ENCODE measurements around the gene ESR2. TPM values are rescaled to one million over a fixed set of nuclear protein-coding genes. Genes with fewer than 3 reads are reported as not detected.

ESR2 gene
- total RNA-seq, 1 donor from 2014 or later, result 0.16 TPM

DNA sequence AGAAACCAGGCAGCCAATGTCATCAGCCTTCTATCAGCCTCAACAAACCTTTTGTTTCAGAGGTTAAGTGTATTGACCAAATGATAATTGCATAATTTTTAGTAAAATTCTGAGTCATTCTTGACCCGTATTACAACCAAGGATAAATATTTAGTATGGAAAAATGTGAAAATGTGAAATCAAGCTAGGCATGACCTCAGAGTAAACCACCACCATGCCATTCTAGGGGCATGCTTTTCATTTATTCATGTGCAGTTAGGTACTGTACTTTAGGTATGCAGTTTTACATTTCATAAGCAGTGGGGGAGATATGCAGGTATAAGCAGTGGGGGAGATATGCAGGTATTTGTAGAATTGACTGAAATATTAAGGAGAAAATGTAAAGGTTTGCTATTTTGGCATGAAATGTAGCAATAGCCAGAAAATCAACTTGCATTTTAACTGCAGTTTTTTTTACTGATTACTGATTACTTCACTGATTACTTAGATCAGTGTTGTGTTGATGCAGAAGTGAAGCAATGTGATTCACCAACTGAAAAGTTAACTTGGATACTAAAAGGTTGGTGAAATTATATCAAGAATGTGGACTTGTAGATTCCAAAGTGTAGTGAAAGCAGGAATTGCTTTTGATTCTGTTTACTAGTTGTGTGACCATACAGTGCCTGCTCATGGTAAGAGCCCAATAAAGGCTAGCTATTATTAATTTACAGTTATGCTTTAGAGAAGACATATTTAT is 184.2 kb downstream of the ESR2 start:
- Mint-ChIP-seq H3K27me3 (ENCODE audit: low read depth, unreplicated experiment) (no peaks in the 10 kb centered on the region), H3K27ac (ENCODE audit: unreplicated experiment) (no peak overlapping the region)
- FAIRE-seq, result no peak

DNA sequence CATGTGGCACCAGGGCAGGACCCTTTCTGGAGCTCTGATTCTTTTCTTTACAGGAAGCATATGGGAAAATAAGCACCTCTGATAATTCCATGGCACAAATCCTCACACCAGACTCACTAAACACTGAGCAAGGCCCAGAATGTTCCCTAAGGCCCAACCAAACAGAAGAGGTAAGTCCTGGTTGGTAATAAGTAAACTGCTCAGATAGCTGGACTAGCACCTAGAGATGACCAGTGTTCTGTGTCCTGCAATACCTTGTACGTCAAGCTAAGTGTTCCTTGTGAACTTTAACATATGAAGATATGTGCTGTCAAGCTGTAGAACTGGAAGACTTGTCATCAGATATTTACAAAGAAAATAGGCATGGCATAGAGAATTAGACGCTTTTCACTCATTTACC is 186.7 kb downstream of the ESR2 start:
- H3K4me1 Mint-ChIP-seq (ENCODE audit: low read depth, unreplicated experiment), result no peaks in the 10 kb centered on the region
- no peaks in the 10 kb centered on the region for H4K20me1 ChIP-seq (ENCODE audit: insufficient read depth, low read length)
- no peak overlapping the region for H3K4me2 ChIP-seq (ENCODE audit: low read length)
- H3K27ac Mint-ChIP-seq (ENCODE audit: unreplicated experiment), result no peak overlapping the region
- H3K9me3 Mint-ChIP-seq (ENCODE audit: unreplicated experiment), result no peaks in the 10 kb centered on the region
- H3K79me2 ChIP-seq (ENCODE audit: insufficient read depth, low read length), result no peaks in the 10 kb centered on the region
- no peaks in the 10 kb centered on the region for H3K27me3 Mint-ChIP-seq (ENCODE audit: low read depth, unreplicated experiment)
- no peaks in the 10 kb centered on the region for H3K27me3 ChIP-seq (ENCODE audit: insufficient read depth, low read length)
- no peak overlapping the region for H3K9ac ChIP-seq (ENCODE audit: low read length)
- no peaks in the 10 kb centered on the region for H3K36me3 ChIP-seq (ENCODE audit: insufficient read depth, low read length)
- TF ChIP-seq EZH2 (IDR thresholded peaks at IDR 0.05; ENCODE audit: insufficient read depth, low read length), result no peak
- TF ChIP-seq, protein P1, sequence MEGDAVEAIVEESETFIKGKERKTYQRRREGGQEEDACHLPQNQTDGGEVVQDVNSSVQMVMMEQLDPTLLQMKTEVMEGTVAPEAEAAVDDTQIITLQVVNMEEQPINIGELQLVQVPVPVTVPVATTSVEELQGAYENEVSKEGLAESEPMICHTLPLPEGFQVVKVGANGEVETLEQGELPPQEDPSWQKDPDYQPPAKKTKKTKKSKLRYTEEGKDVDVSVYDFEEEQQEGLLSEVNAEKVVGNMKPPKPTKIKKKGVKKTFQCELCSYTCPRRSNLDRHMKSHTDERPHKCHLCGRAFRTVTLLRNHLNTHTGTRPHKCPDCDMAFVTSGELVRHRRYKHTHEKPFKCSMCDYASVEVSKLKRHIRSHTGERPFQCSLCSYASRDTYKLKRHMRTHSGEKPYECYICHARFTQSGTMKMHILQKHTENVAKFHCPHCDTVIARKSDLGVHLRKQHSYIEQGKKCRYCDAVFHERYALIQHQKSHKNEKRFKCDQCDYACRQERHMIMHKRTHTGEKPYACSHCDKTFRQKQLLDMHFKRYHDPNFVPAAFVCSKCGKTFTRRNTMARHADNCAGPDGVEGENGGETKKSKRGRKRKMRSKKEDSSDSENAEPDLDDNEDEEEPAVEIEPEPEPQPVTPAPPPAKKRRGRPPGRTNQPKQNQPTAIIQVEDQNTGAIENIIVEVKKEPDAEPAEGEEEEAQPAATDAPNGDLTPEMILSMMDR (IDR thresholded peaks at IDR 0.05; ENCODE audit: insufficient read depth, low read depth, low read length), result no peak
- H3K4me1 ChIP-seq (ENCODE audit: insufficient read depth, low read length), result no peaks in the 10 kb centered on the region
- no peak overlapping the region for H2AFZ ChIP-seq (ENCODE audit: low read depth, low read length)
- H3K4me3 ChIP-seq (ENCODE audit: insufficient read depth, low read depth, low read length), result no peak overlapping the region
- DNase-seq (ENCODE audit: low read depth), result no peak
- FAIRE-seq, result no peak
- H3K4me3 Mint-ChIP-seq (ENCODE audit: unreplicated experiment), result no peak overlapping the region
- no peaks in the 10 kb centered on the region for H3K36me3 Mint-ChIP-seq (ENCODE audit: low read depth, unreplicated experiment)
- H3K9me3 ChIP-seq (ENCODE audit: insufficient read depth, low read depth, low read length), result no peaks in the 10 kb centered on the region
- H3K27ac ChIP-seq (ENCODE audit: low read depth, low read length), result no peak overlapping the region

More for the DNA sequence above, 184.2 kb downstream of the ESR2 start:
- Mint-ChIP-seq H3K4me3 (ENCODE audit: unreplicated experiment) (no peak overlapping the region), H3K36me3 (ENCODE audit: low read depth, unreplicated experiment) (no peaks in the 10 kb centered on the region), H3K9me3 (ENCODE audit: unreplicated experiment) (no peaks in the 10 kb centered on the region), H3K4me1 (ENCODE audit: low read depth, unreplicated experiment) (peaks cover 2% of the 10 kb centered on the region)
- Histone ChIP-seq H3K4me3 (ENCODE audit: insufficient read depth, low read depth, low read length) (no peak overlapping the region), H2AFZ (ENCODE audit: low read depth, low read length) (no peak overlapping the region), H3K36me3 (ENCODE audit: insufficient read depth, low read length) (no peaks in the 10 kb centered on the region), H3K27me3 (ENCODE audit: insufficient read depth, low read length) (no peaks in the 10 kb centered on the region), H4K20me1 (ENCODE audit: insufficient read depth, low read length) (no peaks in the 10 kb centered on the region), H3K4me1 (ENCODE audit: insufficient read depth, low read length) (no peaks in the 10 kb centered on the region), H3K9me3 (ENCODE audit: insufficient read depth, low read depth, low read length) (no peaks in the 10 kb centered on the region), H3K27ac (ENCODE audit: low read depth, low read length) (no peak overlapping the region), H3K4me2 (ENCODE audit: low read length) (no peak overlapping the region), H3K79me2 (ENCODE audit: insufficient read depth, low read length) (no peaks in the 10 kb centered on the region), H3K9ac (ENCODE audit: low read length) (no peak overlapping the region)
- TF ChIP-seq EZH2 (IDR thresholded peaks at IDR 0.05; ENCODE audit: insufficient read depth, low read length), result no peak
- TF ChIP-seq, protein P1 (IDR thresholded peaks at IDR 0.05; ENCODE audit: insufficient read depth, low read depth, low read length), result no peak
- no peak for DNase-seq (ENCODE audit: low read depth)

DNA sequence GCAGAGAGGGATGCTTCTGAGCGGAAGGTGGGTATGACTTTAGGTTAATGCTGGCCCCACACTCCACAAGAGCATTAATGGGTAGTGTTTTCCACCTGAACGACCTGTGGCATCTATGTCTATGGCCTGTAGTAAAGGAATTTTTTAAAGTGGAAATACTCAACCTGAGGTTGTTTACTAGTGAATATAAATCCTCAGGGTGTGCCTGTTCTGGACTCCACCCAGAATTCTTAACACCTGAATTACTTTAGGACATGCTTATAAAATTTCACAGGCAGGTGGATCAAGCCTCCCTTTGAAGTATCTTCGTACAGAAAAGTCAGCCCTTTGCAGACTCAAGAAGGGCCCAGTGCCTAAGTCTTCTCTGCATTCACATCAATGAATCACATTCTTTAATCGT is 196.1 kb downstream of the ESR2 start:
- Histone ChIP-seq H3K9me3 (ENCODE audit: insufficient read depth, low read depth, low read length) (no peaks in the 10 kb centered on the region), H3K36me3 (ENCODE audit: insufficient read depth, low read length) (no peaks in the 10 kb centered on the region), H4K20me1 (ENCODE audit: insufficient read depth, low read length) (no peaks in the 10 kb centered on the region), H3K4me3 (ENCODE audit: insufficient read depth, low read depth, low read length) (no peak overlapping the region), H3K4me2 (ENCODE audit: low read length) (no peak overlapping the region), H3K79me2 (ENCODE audit: insufficient read depth, low read length) (no peaks in the 10 kb centered on the region), H2AFZ (ENCODE audit: low read depth, low read length) (no peak overlapping the region), H3K4me1 (ENCODE audit: insufficient read depth, low read length) (peaks cover 3% of the 10 kb centered on the region), H3K27ac (ENCODE audit: low read depth, low read length) (no peak overlapping the region), H3K9ac (ENCODE audit: low read length) (no peak overlapping the region), H3K27me3 (ENCODE audit: insufficient read depth, low read length) (no peaks in the 10 kb centered on the region)
- H3K4me1 Mint-ChIP-seq (ENCODE audit: low read depth, unreplicated experiment), result peaks cover 6% of the 10 kb centered on the region
- DNase-seq (ENCODE audit: low read depth), result no peak
- FAIRE-seq, result no peak
- H3K36me3 Mint-ChIP-seq (ENCODE audit: low read depth, unreplicated experiment), result no peaks in the 10 kb centered on the region
- no peak overlapping the region for H3K4me3 Mint-ChIP-seq (ENCODE audit: unreplicated experiment)
- TF ChIP-seq, protein P1 (IDR thresholded peaks at IDR 0.05; ENCODE audit: insufficient read depth, low read depth, low read length), result no peak
- no peak for TF ChIP-seq EZH2 (IDR thresholded peaks at IDR 0.05; ENCODE audit: insufficient read depth, low read length)
- H3K9me3 Mint-ChIP-seq (ENCODE audit: unreplicated experiment), result no peaks in the 10 kb centered on the region
- H3K27me3 Mint-ChIP-seq (ENCODE audit: low read depth, unreplicated experiment), result no peaks in the 10 kb centered on the region
- H3K27ac Mint-ChIP-seq (ENCODE audit: unreplicated experiment), result no peak overlapping the region

All from astrocyte (in vitro differentiated cells and primary cell).